ENCODE results near the gene MECP2.
"Not testable (repeated sequence)": the region's sequence is repeated elsewhere in the genome, so short reads cannot be mapped to it uniquely, and the experiment has no call there.

MECP2 gene

DNA sequence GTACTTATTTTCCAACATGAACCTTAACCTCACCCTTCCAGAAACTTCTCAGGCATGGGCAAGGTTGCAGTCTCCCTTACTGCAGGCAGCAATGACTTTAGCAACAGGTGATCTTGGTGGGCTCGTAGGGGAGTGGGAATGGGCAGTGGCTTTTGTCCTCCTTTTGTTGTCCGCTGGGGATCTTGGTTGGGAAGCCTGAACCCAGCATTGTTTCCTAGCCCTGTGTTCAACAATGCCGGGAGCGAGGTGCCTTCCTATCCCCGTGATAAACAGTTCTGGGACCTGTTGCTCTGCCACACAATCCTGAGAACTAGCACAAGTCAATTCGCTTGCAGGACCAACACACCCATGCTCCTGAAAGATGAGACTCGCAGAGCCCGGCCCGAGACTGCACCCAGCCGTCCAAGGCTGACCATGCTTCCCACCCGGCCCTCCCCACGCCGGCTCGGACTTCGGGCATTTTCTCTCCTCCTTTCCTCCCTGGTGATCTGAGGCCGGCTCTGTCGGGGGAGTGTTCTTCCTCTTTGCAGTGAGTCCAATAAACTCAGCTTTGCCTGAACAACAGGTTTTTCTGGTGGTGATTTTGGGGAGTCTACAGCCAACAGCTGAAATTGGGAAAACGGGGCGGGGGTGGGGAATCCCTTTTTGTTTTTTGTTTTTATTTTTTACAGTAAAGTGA lies 98.0 kb downstream of the MECP2 start:
- Histone ChIP-seq H3F3A (ENCODE audit: insufficient read depth) (peaks cover 6% of the 10 kb centered on the region; the same call in 1 of the 2 replicates), H3K9ac (ENCODE audit: low read length) (no peak overlapping the region), H3K9me2 (replicated peaks; ENCODE audit: insufficient read depth, low read length) (no peaks in the 10 kb centered on the region), H3K27ac (ENCODE audit: low read depth, low read length) (no peak overlapping the region), H3K4me3 (ENCODE audit: insufficient read depth, low read length, poor library complexity, severe bottlenecking) (no peak overlapping the region), H3K79me2 (ENCODE audit: insufficient read depth, low read length) (no peaks in the 10 kb centered on the region), H2AFZ (ENCODE audit: low read depth, low read length, severe bottlenecking) (no peak overlapping the region), H3K36me3 (ENCODE audit: low read length) (no peaks in the 10 kb centered on the region), H4K20me1 (ENCODE audit: low read depth, low read length) (no peaks in the 10 kb centered on the region), H3K27me3 (ENCODE audit: low read length) (no peaks in the 10 kb centered on the region), H3K4me2 (ENCODE audit: low read depth, low read length, poor library complexity, severe bottlenecking) (no peak overlapping the region), H3K9me3 (ENCODE audit: insufficient read depth, low read length) (no peaks in the 10 kb centered on the region)
- TF ChIP-seq EZH2phosphoT487 (conservative IDR thresholded peaks at IDR 0.05; ENCODE audit: low read length) = no peak
- TF ChIP-seq, protein P1, sequence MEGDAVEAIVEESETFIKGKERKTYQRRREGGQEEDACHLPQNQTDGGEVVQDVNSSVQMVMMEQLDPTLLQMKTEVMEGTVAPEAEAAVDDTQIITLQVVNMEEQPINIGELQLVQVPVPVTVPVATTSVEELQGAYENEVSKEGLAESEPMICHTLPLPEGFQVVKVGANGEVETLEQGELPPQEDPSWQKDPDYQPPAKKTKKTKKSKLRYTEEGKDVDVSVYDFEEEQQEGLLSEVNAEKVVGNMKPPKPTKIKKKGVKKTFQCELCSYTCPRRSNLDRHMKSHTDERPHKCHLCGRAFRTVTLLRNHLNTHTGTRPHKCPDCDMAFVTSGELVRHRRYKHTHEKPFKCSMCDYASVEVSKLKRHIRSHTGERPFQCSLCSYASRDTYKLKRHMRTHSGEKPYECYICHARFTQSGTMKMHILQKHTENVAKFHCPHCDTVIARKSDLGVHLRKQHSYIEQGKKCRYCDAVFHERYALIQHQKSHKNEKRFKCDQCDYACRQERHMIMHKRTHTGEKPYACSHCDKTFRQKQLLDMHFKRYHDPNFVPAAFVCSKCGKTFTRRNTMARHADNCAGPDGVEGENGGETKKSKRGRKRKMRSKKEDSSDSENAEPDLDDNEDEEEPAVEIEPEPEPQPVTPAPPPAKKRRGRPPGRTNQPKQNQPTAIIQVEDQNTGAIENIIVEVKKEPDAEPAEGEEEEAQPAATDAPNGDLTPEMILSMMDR (IDR thresholded peaks at IDR 0.05; ENCODE audit: insufficient read depth, low read length, poor library complexity, severe bottlenecking) = no peak

DNA sequence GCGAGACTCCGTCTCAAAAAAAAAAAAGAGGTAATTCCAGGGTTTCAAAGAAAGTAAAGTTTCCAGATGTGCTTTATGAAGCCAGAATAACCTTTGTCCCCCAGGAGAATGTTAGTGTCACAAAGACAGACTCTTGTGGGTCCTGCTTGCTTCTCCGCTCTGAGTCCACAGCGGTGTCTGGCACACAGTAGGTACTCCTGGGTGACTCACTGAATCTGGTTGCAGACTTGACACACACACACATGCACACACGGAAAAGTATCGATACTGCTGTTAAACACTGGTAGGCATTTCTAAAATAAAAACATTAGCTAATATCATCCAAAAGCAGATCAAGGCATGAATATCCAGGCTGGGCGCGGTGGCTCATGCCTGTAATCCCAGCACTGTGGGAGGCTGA lies 102.0 kb downstream of the MECP2 start:
- Histone ChIP-seq H3K9me3 (ENCODE audit: insufficient read depth, low read length) (no peaks in the 10 kb centered on the region), H3K9me2 (replicated peaks; ENCODE audit: insufficient read depth, low read length) (no peaks in the 10 kb centered on the region), H3K79me2 (ENCODE audit: insufficient read depth, low read length) (no peaks in the 10 kb centered on the region), H4K20me1 (ENCODE audit: low read depth, low read length) (no peaks in the 10 kb centered on the region), H3K9ac (ENCODE audit: low read length) (no peak overlapping the region), H3K36me3 (ENCODE audit: low read length) (no peaks in the 10 kb centered on the region), H3K4me3 (ENCODE audit: insufficient read depth, low read length, poor library complexity, severe bottlenecking) (no peak overlapping the region), H3K27me3 (ENCODE audit: low read length) (no peaks in the 10 kb centered on the region), H2AFZ (ENCODE audit: low read depth, low read length, severe bottlenecking) (no peak overlapping the region), H3F3A (ENCODE audit: insufficient read depth) (no peaks in the 10 kb centered on the region), H3K4me2 (ENCODE audit: low read depth, low read length, poor library complexity, severe bottlenecking) (no peak overlapping the region), H3K27ac (ENCODE audit: low read depth, low read length) (no peak overlapping the region)
- TF ChIP-seq EZH2phosphoT487 (conservative IDR thresholded peaks at IDR 0.05; ENCODE audit: low read length) = no peak
- TF ChIP-seq, protein P1 (IDR thresholded peaks at IDR 0.05; ENCODE audit: insufficient read depth, low read length, poor library complexity, severe bottlenecking) = no peak

DNA sequence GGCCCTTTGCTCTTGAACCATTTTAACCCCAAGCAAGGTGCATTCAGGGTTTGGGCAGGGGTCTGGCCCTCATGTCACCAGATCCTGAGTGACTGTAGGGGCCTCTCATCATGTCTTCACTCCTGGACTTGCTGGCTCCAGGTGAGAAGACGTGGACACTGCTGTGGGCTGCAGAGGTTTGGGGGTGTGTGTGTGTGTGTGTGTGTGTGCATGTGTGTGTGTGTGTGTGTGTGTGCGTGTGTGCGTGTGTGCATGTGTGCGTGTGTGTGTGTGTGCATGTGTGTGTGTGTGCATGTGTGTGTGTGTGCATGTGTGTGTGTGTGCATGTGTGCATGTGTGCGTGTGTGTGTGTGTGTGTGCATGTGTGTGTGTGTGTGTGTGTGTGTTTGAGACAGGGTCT lies 103.1 kb downstream of the MECP2 start:
- H3K79me2 ChIP-seq (ENCODE audit: insufficient read depth, low read length); H4K20me1 ChIP-seq (ENCODE audit: low read depth, low read length); H3K27me3 ChIP-seq (ENCODE audit: low read length); H2AFZ ChIP-seq (ENCODE audit: low read depth, low read length, severe bottlenecking); H3K36me3 ChIP-seq (ENCODE audit: low read length); H3K9ac ChIP-seq (ENCODE audit: low read length); H3K9me2 ChIP-seq (replicated peaks; ENCODE audit: insufficient read depth, low read length); H3K9me3 ChIP-seq (ENCODE audit: insufficient read depth, low read length); H3K27ac ChIP-seq (ENCODE audit: low read depth, low read length); H3K4me2 ChIP-seq (ENCODE audit: low read depth, low read length, poor library complexity, severe bottlenecking); H3K4me3 ChIP-seq (ENCODE audit: insufficient read depth, low read length, poor library complexity, severe bottlenecking); H3F3A ChIP-seq (ENCODE audit: insufficient read depth): not testable (repeated sequence)

DNA sequence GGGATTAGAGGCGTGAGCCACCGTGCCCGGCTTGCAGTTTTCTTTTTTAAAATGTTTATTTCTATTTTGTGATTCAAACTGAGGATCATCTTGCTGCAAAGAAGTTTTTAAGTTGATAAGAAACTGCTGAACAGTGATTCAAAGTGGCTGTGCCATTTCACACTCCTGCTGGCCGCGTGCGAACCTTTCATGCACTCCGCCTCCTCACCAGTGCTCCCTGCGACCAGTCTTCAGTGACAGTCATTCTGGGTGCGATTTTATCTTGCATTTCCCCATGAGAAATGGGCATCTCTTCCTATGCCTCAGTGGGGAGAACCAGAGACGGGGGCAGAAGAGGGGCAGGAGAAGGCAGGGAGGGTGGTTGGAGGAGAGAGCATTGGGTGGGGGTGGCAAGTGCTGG lies 103.5 kb downstream of the MECP2 start:
- no peaks in the 10 kb centered on the region for H3K27me3 ChIP-seq (ENCODE audit: low read length)
- no peaks in the 10 kb centered on the region for H3K36me3 ChIP-seq (ENCODE audit: low read length)
- H3K9me3 ChIP-seq (ENCODE audit: insufficient read depth, low read length) = no peaks in the 10 kb centered on the region
- H4K20me1 ChIP-seq (ENCODE audit: low read depth, low read length) = no peaks in the 10 kb centered on the region
- H3K27ac ChIP-seq (ENCODE audit: low read depth, low read length) = no peak overlapping the region
- H3K79me2 ChIP-seq (ENCODE audit: insufficient read depth, low read length) = no peaks in the 10 kb centered on the region
- no peak overlapping the region for H2AFZ ChIP-seq (ENCODE audit: low read depth, low read length, severe bottlenecking)
- TF ChIP-seq, protein P1 (IDR thresholded peaks at IDR 0.05; ENCODE audit: insufficient read depth, low read length, poor library complexity, severe bottlenecking) = no peak
- no peak for TF ChIP-seq EZH2phosphoT487 (conservative IDR thresholded peaks at IDR 0.05; ENCODE audit: low read length)
- H3F3A ChIP-seq (ENCODE audit: insufficient read depth) = no peaks in the 10 kb centered on the region
- H3K9ac ChIP-seq (ENCODE audit: low read length) = no peak overlapping the region
- H3K9me2 ChIP-seq (replicated peaks; ENCODE audit: insufficient read depth, low read length) = no peaks in the 10 kb centered on the region
- H3K4me3 ChIP-seq (ENCODE audit: insufficient read depth, low read length, poor library complexity, severe bottlenecking) = no peak overlapping the region
- no peak overlapping the region for H3K4me2 ChIP-seq (ENCODE audit: low read depth, low read length, poor library complexity, severe bottlenecking)
